Measurements from ENCODE around the gene LPCAT1.

The LPCAT1 gene

DNA sequence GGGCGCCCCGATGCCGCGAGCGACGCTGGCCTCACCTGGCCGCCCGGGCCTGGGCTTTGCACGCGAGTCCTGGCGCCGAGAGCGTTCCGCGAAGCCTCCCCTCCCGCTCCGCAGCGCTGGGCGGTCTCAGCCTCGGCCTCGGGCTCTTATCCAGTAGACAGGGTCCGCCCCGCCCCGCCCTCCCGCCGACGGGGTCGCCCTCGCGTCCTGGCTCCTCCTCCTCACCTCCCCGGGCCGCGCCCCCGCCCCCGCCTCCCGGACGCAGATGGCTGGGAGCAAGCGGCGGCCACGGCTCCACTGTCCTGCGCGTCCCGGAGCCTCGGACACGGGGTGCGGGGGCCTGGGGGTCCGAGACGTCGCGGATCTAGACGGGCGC lies 78.5 kb downstream of the LPCAT1 start, which contains the start of gene SLC6A3:
SLC6A3 (minus strand) TSS at position 128 of the 376 bp plus-strand sequence. CDS start 2,243 bp downstream, outside the sequence.
- DNase-seq (ENCODE audit: low spot score) = no peak
- TF ChIP-seq CTCF (IDR thresholded peaks at IDR 0.05; ENCODE audit: extremely low read depth, insufficient read depth, missing control alignments) = no peak
- in situ Hi-C loops (cut with MboI; ENCODE audit: low pct_unique_long_range_greater_than_20kb, low sequenced_read_pairs, unreplicated experiment) = no loop called here

DNA sequence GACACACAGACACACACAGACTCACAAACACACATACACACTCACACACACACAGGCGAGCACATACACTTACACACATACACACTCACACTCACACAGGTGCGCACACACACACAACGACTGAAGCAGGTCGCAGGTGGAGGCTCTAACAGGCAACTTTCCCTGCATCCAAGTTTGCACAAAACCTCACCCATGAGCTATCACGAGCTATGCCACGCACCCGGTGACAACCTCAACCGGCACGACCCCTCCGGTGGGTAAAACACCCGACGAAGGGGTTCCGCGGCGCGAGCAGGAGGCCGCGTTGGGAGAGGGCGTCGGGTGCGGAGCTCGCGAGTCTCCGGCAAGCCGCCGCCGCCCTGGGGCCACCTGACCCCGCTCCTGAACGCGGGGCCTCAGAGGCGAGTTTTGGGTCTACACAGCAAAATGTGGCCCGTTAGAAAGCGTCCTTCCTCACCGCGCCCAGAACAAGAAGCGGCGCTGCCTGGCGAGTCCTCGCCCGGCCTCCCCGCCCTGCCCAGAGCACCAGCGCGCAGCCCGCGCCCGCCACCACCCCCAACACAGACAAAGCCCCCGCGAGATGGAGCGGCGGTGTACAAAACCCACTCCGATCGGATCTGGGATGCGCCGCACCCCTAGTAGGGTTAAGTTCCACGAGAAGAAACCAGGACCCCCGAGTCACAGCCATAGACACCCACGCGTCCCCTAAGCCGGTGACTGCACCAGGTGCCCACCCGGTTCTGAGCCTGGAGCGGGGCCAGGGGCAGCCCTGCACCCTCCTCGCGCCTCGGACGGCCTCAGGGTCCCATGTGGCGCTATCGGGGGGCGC lies 79.2 kb downstream of the LPCAT1 start:
- in situ Hi-C loops (cut with MboI; ENCODE audit: low pct_unique_long_range_greater_than_20kb, low sequenced_read_pairs, unreplicated experiment) = no loop called here
- no peak for TF ChIP-seq CTCF (IDR thresholded peaks at IDR 0.05; ENCODE audit: extremely low read depth, insufficient read depth, missing control alignments)
- no peak for DNase-seq (ENCODE audit: low spot score)

DNA sequence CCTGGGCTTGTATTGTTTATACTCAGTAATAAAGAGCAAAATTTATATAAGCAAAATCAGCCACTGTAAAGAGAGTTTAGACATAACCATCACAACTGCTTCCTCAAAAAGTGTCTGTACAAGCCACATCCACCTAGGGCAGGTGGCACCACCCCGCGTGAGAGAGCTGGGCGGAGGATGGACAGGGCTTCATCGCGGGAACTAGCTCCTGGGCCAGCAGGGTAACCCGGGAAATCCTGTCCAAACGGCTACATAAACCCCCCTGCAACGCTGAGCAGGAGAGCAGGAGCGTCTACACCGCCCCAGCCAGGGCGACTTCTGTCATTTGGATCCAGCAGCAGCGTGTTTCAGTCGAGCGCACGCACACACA lies 79.8 kb downstream of the LPCAT1 start:
- no peak for DNase-seq (ENCODE audit: low spot score)
- in situ Hi-C loops (cut with MboI; ENCODE audit: low pct_unique_long_range_greater_than_20kb, low sequenced_read_pairs, unreplicated experiment) = no loop called here
- no peak for TF ChIP-seq CTCF (IDR thresholded peaks at IDR 0.05; ENCODE audit: extremely low read depth, insufficient read depth, missing control alignments)

DNA sequence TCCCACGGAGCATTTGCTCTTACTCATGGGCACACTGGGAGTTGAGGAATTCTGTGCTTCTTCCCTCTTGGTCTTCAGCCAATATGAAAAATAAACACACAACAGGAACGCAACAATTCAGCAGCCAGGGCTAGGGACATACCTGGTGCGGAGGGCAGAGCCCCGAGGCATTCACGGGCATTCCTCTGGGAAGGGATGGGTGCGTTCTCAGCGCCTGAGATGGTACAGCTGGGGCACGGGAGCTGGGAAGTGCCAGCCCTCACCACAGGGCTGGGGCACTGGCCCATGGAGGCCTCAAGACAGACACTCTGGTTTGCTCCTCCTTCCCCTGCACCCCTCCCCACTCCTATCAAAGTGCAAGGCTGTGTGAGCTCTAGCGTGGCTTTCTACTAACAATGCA lies 80.6 kb downstream of the LPCAT1 start:
- in situ Hi-C loops (cut with MboI; ENCODE audit: low pct_unique_long_range_greater_than_20kb, low sequenced_read_pairs, unreplicated experiment) = no loop called here

GRCh38 chr5:1442222-1443145 lies 81.3 kb downstream of the LPCAT1 start:
- no peak for DNase-seq (ENCODE audit: low spot score)
- TF ChIP-seq CTCF (IDR thresholded peaks at IDR 0.05; ENCODE audit: extremely low read depth, insufficient read depth, missing control alignments) = no peak
- in situ Hi-C loops (cut with MboI; ENCODE audit: low pct_unique_long_range_greater_than_20kb, low sequenced_read_pairs, unreplicated experiment) = no loop called here

More for the DNA sequence above, 80.6 kb downstream of the LPCAT1 start:
- no peak for DNase-seq (ENCODE audit: low spot score)
- no peak for TF ChIP-seq CTCF (IDR thresholded peaks at IDR 0.05; ENCODE audit: extremely low read depth, insufficient read depth, missing control alignments)

GRCh38 chr5:1441166-1441865 lies 82.4 kb downstream of the LPCAT1 start:
- DNase-seq (ENCODE audit: low spot score) = no peak
- no peak for TF ChIP-seq CTCF (IDR thresholded peaks at IDR 0.05; ENCODE audit: extremely low read depth, insufficient read depth, missing control alignments)
- in situ Hi-C loops (cut with MboI; ENCODE audit: low pct_unique_long_range_greater_than_20kb, low sequenced_read_pairs, unreplicated experiment) = no loop called here
